GM12891 (cell line): Measurements from ENCODE around the gene CACNA1H.

Experiments
- POLR2A ChIP-seq: IDR thresholded peaks from 2 replicates; pipeline ENCODE4 v1.6.1; 2011; ENCODE audit warnings: low read depth, low read length, control low read depth
- POLR2AphosphoS5 ChIP-seq: IDR thresholded peaks from 2 replicates; pipeline ENCODE4 v1.6.1; 2011; ENCODE audit warnings: low read depth, low read length, control low read depth
- POU2F2 ChIP-seq: IDR thresholded peaks from 2 replicates; pipeline ENCODE4 v1.6.1; 2011; ENCODE audit warnings: low read depth, mild to moderate bottlenecking, control low read depth, low read length, moderate library complexity
- TAF1 ChIP-seq: IDR thresholded peaks from 2 replicates; pipeline ENCODE4 v1.6.1; 2011; ENCODE audit warnings: low read depth, low read length, control low read depth

DNA sequence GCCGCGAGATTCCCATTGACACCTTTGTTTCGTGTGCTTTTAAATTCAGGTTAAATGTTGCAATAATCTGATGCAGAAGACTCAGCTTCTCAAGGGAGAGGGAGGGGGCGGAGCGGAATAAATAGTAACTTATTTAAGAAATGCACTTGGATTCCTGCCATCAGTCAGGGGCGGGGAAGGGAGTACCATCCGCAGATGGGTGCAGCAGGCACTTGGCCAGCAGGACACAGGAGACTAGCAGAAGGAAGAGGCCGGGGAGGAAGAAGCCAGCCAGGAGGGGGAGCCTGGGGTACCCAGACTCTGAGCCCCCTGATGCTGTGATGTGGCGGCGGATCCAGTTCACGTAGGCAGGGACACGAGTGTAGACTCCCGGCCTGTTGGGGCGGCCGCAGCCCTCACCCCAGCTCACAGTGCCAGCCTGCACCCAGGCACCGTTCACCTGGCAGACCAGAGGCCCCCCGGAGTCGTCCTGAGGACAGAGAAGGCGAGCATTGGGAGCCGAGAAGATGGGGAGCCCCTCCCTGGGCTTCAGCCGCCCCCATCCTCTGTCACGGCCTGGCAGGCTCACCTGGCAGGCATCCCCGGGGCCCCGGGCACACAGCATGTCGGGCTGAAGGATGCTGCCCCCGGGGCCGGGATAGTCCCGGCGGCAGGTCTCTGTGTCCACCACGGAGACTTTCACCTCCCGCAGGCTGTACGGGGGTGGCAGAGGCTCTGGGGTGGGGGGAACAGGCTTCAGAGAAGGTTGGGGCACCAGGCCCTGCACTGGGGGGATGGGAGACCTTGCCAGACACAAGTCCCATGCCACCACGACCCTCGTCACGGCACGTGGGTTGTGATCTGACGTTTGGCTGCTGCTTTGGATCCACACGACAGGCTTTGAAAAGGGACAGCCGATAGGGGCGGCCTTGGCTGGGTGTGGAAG lies 69.0 kb downstream of the CACNA1H start:
- TF ChIP-seq POLR2A: no peak
- TF ChIP-seq TAF1: no peak
- TF ChIP-seq POLR2AphosphoS5: no peak
- TF ChIP-seq POU2F2: no peak
